UCSD-AML1 (cell line): ENCODE data around the gene LRRC40.

ENCODE experiments used
- DNase-seq: peaks from one replicate; lab custom pipeline; 2025; ENCODE audit not compliant: unreplicated experiment; lab: John Stamatoyannopoulos, UW

The LRRC40 gene

GRCh38 chr1:70134148-70134547 is 71.2 kb downstream of the LRRC40 start:
- DNase-seq, result no peak

GRCh38 chr1:70117046-70117445 is 88.3 kb downstream of the LRRC40 start:
- no peak for DNase-seq

- no peak for DNase-seq
These were observed 90.1 kb downstream of the LRRC40 start for GRCh38 chr1:70115315-70115714.

DNA sequence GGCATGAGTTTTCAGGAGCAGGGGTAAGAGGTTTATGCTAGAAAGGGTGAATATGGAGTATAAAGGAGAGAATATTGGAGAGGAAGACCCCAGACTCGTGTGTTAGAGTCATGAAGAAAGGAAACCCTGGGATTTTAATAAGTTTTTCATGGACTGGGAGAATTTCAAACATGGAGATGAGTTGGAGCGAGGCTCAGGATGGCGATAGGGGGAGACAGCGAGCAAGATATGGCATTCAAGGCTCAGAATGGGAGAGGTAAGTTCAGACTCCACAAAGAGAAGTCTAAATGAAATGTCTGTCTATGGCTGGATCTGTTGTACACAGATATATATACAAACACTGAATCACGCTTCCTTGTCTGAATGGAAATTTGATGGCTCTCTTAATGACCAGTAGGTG is 92.5 kb downstream of the LRRC40 start:
- no peak for DNase-seq

- no peak for DNase-seq
These were observed 96.1 kb downstream of the LRRC40 start for GRCh38 chr1:70109241-70109640.

GRCh38 chr1:70103770-70104169 is 101.6 kb downstream of the LRRC40 start:
- no peak for DNase-seq

GRCh38 chr1:70101774-70102173 is 103.6 kb downstream of the LRRC40 start:
- DNase-seq, result no peak

DNA sequence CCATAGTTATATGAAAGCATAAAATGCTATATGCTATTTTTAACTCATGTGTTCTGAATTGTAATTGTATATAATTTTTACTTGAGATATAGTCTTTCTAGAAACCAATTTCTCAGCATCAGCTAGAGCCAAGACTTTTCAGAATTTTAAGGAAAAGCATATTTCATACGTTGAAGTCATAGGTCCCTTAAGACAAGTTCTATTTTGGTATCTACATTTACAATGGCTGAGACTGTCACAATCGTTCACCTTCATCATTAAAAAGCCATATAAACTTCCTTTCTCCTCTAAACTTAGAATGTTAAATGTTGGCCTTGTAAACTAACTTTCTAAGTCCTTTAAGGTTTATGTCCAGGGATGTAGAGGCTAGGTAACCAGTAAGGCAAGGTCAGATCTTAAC is 104.1 kb downstream of the LRRC40 start:
- DNase-seq, result no peak
